PC-3 (cell line): Measurements from ENCODE around the gene SPG7. TPM values are rescaled to one million over a fixed set of nuclear protein-coding genes. Genes with fewer than 3 reads are reported as not detected.

Experiments used
- ATAC-seq: fragments of 200-7000 bp; cut with Tn5 transposase; 2 replicates; pipeline ENCODE4 v1.9.1; 2020; ENCODE audit warnings: mild to moderate bottlenecking, moderate library complexity
- BruUV-seq: library from RNA; stranded (reverse); fragments of 400-500 nt; replicated peaks from 2 replicates; lab custom pipeline; 2021; lab: Mats Ljungman, UMichigan
- CTCF ChIA-PET: fragments of 300-600 bp; sonication (Branson Sonifier 250); formaldehyde crosslinking; loops from one replicate; lab custom pipeline; 2022; ENCODE audit warnings: antibody characterized with exemption; lab: Charles Lee
- POLR2A ChIA-PET: fragments of 300-600 bp; sonication (Branson Sonifier 250); formaldehyde crosslinking; loops from one replicate; lab custom pipeline; 2022; ENCODE audit warnings: antibody characterized with exemption; ENCODE audit not compliant: unreplicated experiment; lab: Charles Lee
- DNase-seq: peaks from one replicate; pipeline ENCODE4 v3.0.0-alpha.2; 2015
- H2AFZ ChIP-seq: fragments of 300-600 bp; sonication (generic); 2 replicates; pipeline ENCODE4 v1.6.0; 2016; ENCODE audit warnings: antibody characterized with exemption, low read length
- H3F3A ChIP-seq: fragments of 300-600 bp; sonication (generic); one replicate; pipeline ENCODE4 v1.6.0; 2017; ENCODE audit warnings: antibody characterized with exemption, low read length, control low read depth, mild to moderate bottlenecking; ENCODE audit not compliant: unreplicated experiment
- H3K27ac ChIP-seq: fragments of 300-600 bp; sonication (generic); 2 replicates; pipeline ENCODE4 v1.5.1; 2016; ENCODE audit warnings: mild to moderate bottlenecking, low read length
- H3K27me3 ChIP-seq: fragments of 300-600 bp; sonication (generic); 2 replicates; pipeline ENCODE4 v1.6.1; 2016; ENCODE audit warnings: low read length, mixed read lengths
- H3K36me3 ChIP-seq: fragments of 300-600 bp; sonication (generic); 2 replicates; pipeline ENCODE4 v1.6.1; 2016; ENCODE audit warnings: low read depth, mixed run types, low read length, mixed read lengths
- H3K4me1 ChIP-seq: fragments of 300-600 bp; sonication (generic); 2 replicates; pipeline ENCODE4 v1.5.1; 2016; ENCODE audit warnings: low read length; ENCODE audit not compliant: insufficient read depth
- H3K4me2 ChIP-seq: fragments of 300-600 bp; sonication (generic); 2 replicates; pipeline ENCODE4 v1.6.0; 2016; ENCODE audit warnings: low read length
- H3K4me3 ChIP-seq: fragments of 300-600 bp; sonication (generic); 2 replicates; pipeline ENCODE4 v1.5.1; 2016; ENCODE audit warnings: mild to moderate bottlenecking, low read length, mixed read lengths
- H3K79me2 ChIP-seq: fragments of 300-600 bp; sonication (generic); 2 replicates; pipeline ENCODE4 v1.6.1; 2017; ENCODE audit warnings: low read length, mixed read lengths
- H3K9ac ChIP-seq: fragments of 300-600 bp; sonication (generic); 2 replicates; pipeline ENCODE4 v1.6.0; 2016; ENCODE audit warnings: mild to moderate bottlenecking, low read length
- H3K9me2 ChIP-seq: fragments of 300-600 bp; sonication (generic); replicated peaks from 2 replicates; pipeline ENCODE4 v1.6.1; 2016; ENCODE audit warnings: mixed run types, low read length, mixed read lengths
- H3K9me3 ChIP-seq: fragments of 300-600 bp; sonication (generic); 2 replicates; pipeline ENCODE4 v1.6.1; 2016; ENCODE audit warnings: low read length, mixed read lengths
- H4K20me1 ChIP-seq: fragments of 300-600 bp; sonication (generic); 2 replicates; pipeline ENCODE4 v1.6.1; 2016; ENCODE audit warnings: low read length, mixed read lengths
- EZH2 ChIP-seq: fragments of 300-600 bp; sonication (generic); IDR thresholded peaks from one replicate; pipeline ENCODE4 v1.6.1; 2017; ENCODE audit warnings: antibody characterized with exemption, mild to moderate bottlenecking, low read length; ENCODE audit not compliant: unreplicated experiment
- EZH2phosphoT487 ChIP-seq: fragments of 300-600 bp; sonication (generic); IDR thresholded peaks from 2 replicates; pipeline ENCODE4 v1.6.1; 2018; ENCODE audit warnings: mild to moderate bottlenecking, antibody characterized with exemption, low read length, borderline replicate concordance
- intact Hi-C: fragments of 100-400 bp; cut with micrococcal nuclease; formaldehyde crosslinking; loops from 2 replicates; pipeline ENCODE4 v1.9.0; 2023
- total RNA-seq: library from RNA; depleted of rRNA; stranded (reverse); fragments of >200 nt; gene quantifications from 2 replicates; pipeline ENCODE4 v1.2.3, GENCODE V29; 2014
- TF ChIP-seq, protein P1 (sequence below): fragments of 300-600 bp; sonication (generic); conservative IDR thresholded peaks from 2 replicates; pipeline ENCODE4 v1.5.1; 2017; ENCODE audit warnings: antibody characterized with exemption, low read depth, mild to moderate bottlenecking, low read length

SPG7 gene
- total RNA-seq, 1 experiment from 2014 or later, result 106 TPM

DNA sequence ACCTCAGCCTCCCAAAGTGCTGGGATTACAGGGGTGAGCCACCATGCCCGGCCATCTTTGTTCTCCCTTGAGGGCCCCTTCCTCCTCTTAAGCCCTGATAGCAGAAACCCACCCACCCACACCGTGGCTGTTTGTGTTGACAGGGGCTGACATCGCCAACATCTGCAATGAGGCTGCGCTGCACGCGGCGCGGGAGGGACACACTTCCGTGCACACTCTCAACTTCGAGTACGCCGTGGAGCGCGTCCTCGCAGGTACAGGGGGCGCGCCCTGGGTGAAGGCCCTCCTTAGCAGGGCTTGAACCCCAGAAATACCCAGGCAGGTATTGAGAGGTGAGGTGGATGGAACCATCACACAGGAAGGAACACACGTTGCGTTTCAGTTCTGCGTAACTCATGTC, 39.7 kb downstream of the SPG7 start:
- POLR2A ChIA-PET, result interaction anchor here (0.7 kb wide), 1 partner anchor 20 kb away, joined by 3 read pairs; no protein-coding TSS in a partner anchor
- CTCF ChIA-PET, result no interaction called here

DNA sequence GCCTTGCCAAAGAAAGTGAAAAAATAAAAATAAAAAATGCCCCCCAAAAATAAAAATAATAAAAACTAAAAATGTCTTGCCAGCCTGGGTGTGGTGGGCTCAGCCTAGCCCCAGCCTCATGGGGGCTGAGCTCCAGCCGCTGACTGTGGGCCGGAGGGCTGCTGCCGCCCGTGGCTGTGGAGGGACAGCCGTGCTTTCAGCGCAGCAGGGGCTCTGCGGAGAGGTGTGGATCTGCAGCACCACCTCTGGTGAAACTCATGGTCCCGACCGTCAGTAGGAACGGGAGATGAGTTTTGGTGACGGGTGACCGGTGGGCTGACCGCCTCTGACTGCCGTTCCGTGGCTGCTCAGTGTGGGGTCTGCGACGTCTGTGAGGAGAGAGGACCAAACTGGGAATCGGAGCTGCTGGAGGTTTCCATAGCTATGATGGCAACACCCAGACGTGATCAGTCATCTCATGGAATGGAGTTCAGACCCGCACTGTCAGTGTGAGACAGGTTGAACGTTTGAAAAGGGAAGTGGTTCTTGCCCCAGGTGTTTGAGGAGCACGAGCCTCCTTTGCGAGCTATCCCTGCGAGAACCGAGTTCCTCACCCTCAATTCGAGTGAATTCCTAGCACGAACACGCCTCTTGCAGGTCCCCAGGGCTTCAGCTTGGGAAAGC, 40.3 kb downstream of the SPG7 start:
- Histone ChIP-seq H3K4me1 (no peaks in the 10 kb centered on the region), H3K36me3 (peaks cover 2% of the 10 kb centered on the region; the same call in 1 of the 2 replicates), H3K4me3 (no peak overlapping the region), H3K27me3 (no peaks in the 10 kb centered on the region), H3K9ac (no peak overlapping the region), H3K9me2 (no peaks in the 10 kb centered on the region), H3F3A (no peaks in the 10 kb centered on the region), H4K20me1 (no peaks in the 10 kb centered on the region), H3K79me2 (no peaks in the 10 kb centered on the region), H3K9me3 (no peaks in the 10 kb centered on the region), H3K4me2 (no peak overlapping the region), H2AFZ (no peak overlapping the region), H3K27ac (no peak overlapping the region)
- no TSS peak for BruUV-seq
- TF ChIP-seq EZH2phosphoT487 (no peak), EZH2 (no peak)
- TF ChIP-seq, protein P1, sequence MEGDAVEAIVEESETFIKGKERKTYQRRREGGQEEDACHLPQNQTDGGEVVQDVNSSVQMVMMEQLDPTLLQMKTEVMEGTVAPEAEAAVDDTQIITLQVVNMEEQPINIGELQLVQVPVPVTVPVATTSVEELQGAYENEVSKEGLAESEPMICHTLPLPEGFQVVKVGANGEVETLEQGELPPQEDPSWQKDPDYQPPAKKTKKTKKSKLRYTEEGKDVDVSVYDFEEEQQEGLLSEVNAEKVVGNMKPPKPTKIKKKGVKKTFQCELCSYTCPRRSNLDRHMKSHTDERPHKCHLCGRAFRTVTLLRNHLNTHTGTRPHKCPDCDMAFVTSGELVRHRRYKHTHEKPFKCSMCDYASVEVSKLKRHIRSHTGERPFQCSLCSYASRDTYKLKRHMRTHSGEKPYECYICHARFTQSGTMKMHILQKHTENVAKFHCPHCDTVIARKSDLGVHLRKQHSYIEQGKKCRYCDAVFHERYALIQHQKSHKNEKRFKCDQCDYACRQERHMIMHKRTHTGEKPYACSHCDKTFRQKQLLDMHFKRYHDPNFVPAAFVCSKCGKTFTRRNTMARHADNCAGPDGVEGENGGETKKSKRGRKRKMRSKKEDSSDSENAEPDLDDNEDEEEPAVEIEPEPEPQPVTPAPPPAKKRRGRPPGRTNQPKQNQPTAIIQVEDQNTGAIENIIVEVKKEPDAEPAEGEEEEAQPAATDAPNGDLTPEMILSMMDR, result no peak
- no peak for ATAC-seq
- POLR2A ChIA-PET, result interaction anchor here (0.6 kb wide), 1 partner anchor 35 kb away, joined by 5 read pairs; no protein-coding TSS in a partner anchor
- CTCF ChIA-PET, result no interaction called here
- intact Hi-C loops, result no loop called here
- no peak for DNase-seq

More for the DNA sequence above, 39.7 kb downstream of the SPG7 start:
- Histone ChIP-seq H3K4me2 (no peak overlapping the region), H3K27me3 (no peaks in the 10 kb centered on the region), H3K79me2 (no peaks in the 10 kb centered on the region), H3K9me3 (no peaks in the 10 kb centered on the region), H3F3A (no peaks in the 10 kb centered on the region), H3K27ac (no peak overlapping the region), H4K20me1 (no peaks in the 10 kb centered on the region), H2AFZ (no peak overlapping the region), H3K9me2 (no peaks in the 10 kb centered on the region), H3K4me3 (no peak overlapping the region), H3K9ac (no peak overlapping the region), H3K36me3 (peaks cover 2% of the 10 kb centered on the region; the same call in 1 of the 2 replicates), H3K4me1 (no peaks in the 10 kb centered on the region)
- no TSS peak for BruUV-seq
- intact Hi-C loops, result no loop called here
- no peak for DNase-seq
- ATAC-seq, result no peak
- TF ChIP-seq EZH2, result no peak
- TF ChIP-seq, protein P1, result no peak
- TF ChIP-seq EZH2phosphoT487, result no peak
